ENCODE results near the gene RPS15.

GRCh38 chr19:1457892-1458291 lies 19.7 kb downstream of the RPS15 start:
- no peak for TF ChIP-seq POU6F1 (CRISPR knock-in tag; IDR thresholded peaks at IDR 0.05; ENCODE audit: borderline replicate concordance, low read depth)
- TF ChIP-seq ESRRG (CRISPR knock-in tag; IDR thresholded peaks at IDR 0.05) = no peak
- no peak for TF ChIP-seq TCF4 (CRISPR knock-in tag; IDR thresholded peaks at IDR 0.05; ENCODE audit: borderline replicate concordance)
- no peak for TF ChIP-seq ZFP3 (CRISPR knock-in tag; IDR thresholded peaks at IDR 0.05)
- TF ChIP-seq RARB (CRISPR knock-in tag; IDR thresholded peaks at IDR 0.05) = no peak
- no peak for TF ChIP-seq ZNF8 (CRISPR knock-in tag; IDR thresholded peaks at IDR 0.05)
- no peak for TF ChIP-seq TOX (CRISPR knock-in tag; IDR thresholded peaks at IDR 0.05; ENCODE audit: borderline replicate concordance)
- no peak for TF ChIP-seq SNAI2 (CRISPR knock-in tag; IDR thresholded peaks at IDR 0.05)
- no peak for TF ChIP-seq ARNTL (CRISPR knock-in tag; IDR thresholded peaks at IDR 0.05; ENCODE audit: borderline replicate concordance, low read depth)
- no peak for TF ChIP-seq ZFP30 (CRISPR knock-in tag; IDR thresholded peaks at IDR 0.05)
- TF ChIP-seq ZC3H10 (CRISPR knock-in tag; IDR thresholded peaks at IDR 0.05) = no peak
- TF ChIP-seq CSDC2 (CRISPR knock-in tag; IDR thresholded peaks at IDR 0.05) = no peak
